NCI-H1092 (cell line): ENCODE measurements around the gene KCNK7.

Source experiments
- DNase-seq: peaks from one replicate; lab custom pipeline; 2025; lab: John Stamatoyannopoulos, UW

Gene KCNK7

GRCh38 chr11:65611028-65611757, 15.6 kb upstream of the KCNK7 start:
- no peak for DNase-seq

- no peak for DNase-seq
Observed at GRCh38 chr11:65610404-65610803, 14.8 kb upstream of the KCNK7 start.

GRCh38 chr11:65609665-65610064, 14.1 kb upstream of the KCNK7 start:
- DNase-seq: no peak

- no peak for DNase-seq
Observed at GRCh38 chr11:65609229-65609628, 13.6 kb upstream of the KCNK7 start.

- no peak for DNase-seq
Observed at GRCh38 chr11:65607614-65608426, 12.2 kb upstream of the KCNK7 start.

- peak; percentile 83 for DNase-seq
Observed at GRCh38 chr11:65606876-65607613, 11.4 kb upstream of the KCNK7 start.

- no peak for DNase-seq
Observed at GRCh38 chr11:65604258-65604657, 8.7 kb upstream of the KCNK7 start.

- no peak for DNase-seq
Observed at GRCh38 chr11:65599955-65600246, 4.3 kb upstream of the KCNK7 start.

- DNase-seq: no peak
Observed at GRCh38 chr11:65599216-65599954, 3.8 kb upstream of the KCNK7 start.

- no peak for DNase-seq
Observed at GRCh38 chr11:65598258-65598699, 2.7 kb upstream of the KCNK7 start.

GRCh38 chr11:65596520-65596919, 920 bp upstream of the KCNK7 start:
- no peak for DNase-seq

GRCh38 chr11:65595131-65595530, 469 bp downstream of the KCNK7 start:
- DNase-seq: no peak

- DNase-seq: no peak
Observed at GRCh38 chr11:65593518-65594414, 1.8 kb downstream of the KCNK7 start.

- no peak for DNase-seq
Observed at GRCh38 chr11:65592858-65593517, 2.6 kb downstream of the KCNK7 start.

- no peak for DNase-seq
Observed at GRCh38 chr11:65591939-65592857, 3.4 kb downstream of the KCNK7 start.

GRCh38 chr11:65590240-65590738, 5.3 kb downstream of the KCNK7 start:
- DNase-seq: peak; percentile 24

GRCh38 chr11:65589444-65590239, 6.0 kb downstream of the KCNK7 start:
- DNase-seq: no peak
